Gastrocnemius medialis (tissue), 4 donors: ENCODE measurements around the gene CD1B.

Source experiments
- POLR2A ChIP-seq, 2 donors: fragments of 450-650 bp; IDR thresholded peaks; one replicate each; pipeline ENCODE4 v1.6.1; 2017; ENCODE audit warnings: antibody characterized with exemption in 2 of 2, mild to moderate bottlenecking in 2 of 2, moderate library complexity in 2 of 2
- TF ChIP-seq, protein P1 (sequence below), 5 experiments: fragments of 450-650 bp in 3 of 5; fragments of 200-600 bp in 2 of 5; sonication (generic) in 2 of 5; IDR thresholded peaks in 4 of 5; conservative IDR thresholded peaks in 1 of 5; 1 replicate in 4 of 5; 2 replicates in 1 of 5; pipeline ENCODE4 v1.5.1; 2016 to 2019; ENCODE audit warnings: antibody characterized with exemption in 5 of 5, mild to moderate bottlenecking in 3 of 5, moderate library complexity in 3 of 5

DNA sequence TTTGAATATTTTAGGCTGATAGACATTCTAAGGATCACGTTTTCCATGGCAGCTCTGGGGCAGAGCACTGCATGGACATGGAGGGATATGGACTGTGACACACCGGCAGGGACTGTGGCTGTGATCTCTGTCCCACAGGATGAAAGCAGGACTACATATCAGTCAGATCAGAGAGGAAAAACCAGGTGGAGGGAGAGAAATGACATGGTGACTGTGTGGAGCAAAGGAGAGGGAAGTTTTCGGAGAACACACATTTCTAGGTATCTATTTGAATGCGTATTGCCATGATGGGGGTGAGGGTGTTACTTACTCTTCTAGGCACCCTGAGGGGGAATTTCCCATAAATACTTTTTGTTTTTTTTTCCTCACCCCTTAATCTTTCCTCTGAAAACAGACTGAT is 44.8 kb downstream of the CD1B start:
- TF ChIP-seq, protein P1, sequence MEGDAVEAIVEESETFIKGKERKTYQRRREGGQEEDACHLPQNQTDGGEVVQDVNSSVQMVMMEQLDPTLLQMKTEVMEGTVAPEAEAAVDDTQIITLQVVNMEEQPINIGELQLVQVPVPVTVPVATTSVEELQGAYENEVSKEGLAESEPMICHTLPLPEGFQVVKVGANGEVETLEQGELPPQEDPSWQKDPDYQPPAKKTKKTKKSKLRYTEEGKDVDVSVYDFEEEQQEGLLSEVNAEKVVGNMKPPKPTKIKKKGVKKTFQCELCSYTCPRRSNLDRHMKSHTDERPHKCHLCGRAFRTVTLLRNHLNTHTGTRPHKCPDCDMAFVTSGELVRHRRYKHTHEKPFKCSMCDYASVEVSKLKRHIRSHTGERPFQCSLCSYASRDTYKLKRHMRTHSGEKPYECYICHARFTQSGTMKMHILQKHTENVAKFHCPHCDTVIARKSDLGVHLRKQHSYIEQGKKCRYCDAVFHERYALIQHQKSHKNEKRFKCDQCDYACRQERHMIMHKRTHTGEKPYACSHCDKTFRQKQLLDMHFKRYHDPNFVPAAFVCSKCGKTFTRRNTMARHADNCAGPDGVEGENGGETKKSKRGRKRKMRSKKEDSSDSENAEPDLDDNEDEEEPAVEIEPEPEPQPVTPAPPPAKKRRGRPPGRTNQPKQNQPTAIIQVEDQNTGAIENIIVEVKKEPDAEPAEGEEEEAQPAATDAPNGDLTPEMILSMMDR (IDR thresholded peaks at IDR 0.05 in 4 of 5, conservative IDR thresholded peaks at IDR 0.05 in 1 of 5): no peak
- no peak for TF ChIP-seq POLR2A (IDR thresholded peaks at IDR 0.05)
